Upper lobe of left lung (tissue), 6 donors: Measurements from ENCODE around the gene ARPC1A. TPM values are rescaled to one million over a fixed set of nuclear protein-coding genes. Genes with fewer than 3 reads are reported as not detected.

ENCODE experiments used
- ATAC-seq, 2 donors: fragments of 200-7000 bp; cut with Tn5 transposase; one replicate each; pipeline ENCODE4 v1.9.1; 2022; ENCODE audit warnings: mild to moderate bottlenecking in 2 of 2, moderate library complexity in 2 of 2; ENCODE audit not compliant: low FRiP score in 2 of 2
- DNase-seq, 2 donors: peaks; one replicate each; pipeline ENCODE4 v3.0.0-alpha.2; 2019 to 2020
- H3K27ac ChIP-seq, 4 donors: fragments of 200-600 bp; sonication (generic); one replicate each; pipeline ENCODE4 v1.5.1; 2016 to 2019
- H3K27me3 ChIP-seq, 4 donors: fragments of 200-600 bp; sonication (generic); one replicate each; pipeline ENCODE4 v1.5.1; 2017 to 2019
- H3K36me3 ChIP-seq, 4 donors: fragments of 200-600 bp; sonication (generic); one replicate each; pipeline ENCODE4 v1.5.1; 2016 to 2019
- H3K4me1 ChIP-seq, 4 donors: fragments of 200-600 bp; sonication (generic); one replicate each; pipeline ENCODE4 v1.5.1; 2018 to 2019
- H3K4me3 ChIP-seq, 4 donors: fragments of 200-600 bp; sonication (generic); one replicate each; pipeline ENCODE4 v1.5.1; 2017 to 2019; ENCODE audit warnings: mild to moderate bottlenecking in 2 of 4, moderate library complexity in 1 of 4
- H3K9me3 ChIP-seq, 4 donors: fragments of 200-600 bp; sonication (generic); one replicate each; pipeline ENCODE4 v1.5.1; 2018 to 2019
- CTCF ChIP-seq, 6 experiments: fragments of 450-650 bp in 4 of 6; fragments of 200-600 bp in 2 of 6; sonication (generic) in 2 of 6; IDR thresholded peaks; one replicate each; pipeline ENCODE4 v1.5.1; 2016 to 2019; ENCODE audit warnings: antibody characterized with exemption in 6 of 6
- EP300 ChIP-seq, 4 donors: sonication (generic); formaldehyde crosslinking; IDR thresholded peaks; one replicate each; pipeline ENCODE4 v1.5.1; 2017; ENCODE audit warnings: antibody characterized with exemption in 4 of 4, control low read depth in 2 of 4
- POLR2A ChIP-seq, 4 donors: fragments of 450-650 bp; IDR thresholded peaks; one replicate each; pipeline ENCODE4 v1.5.1; 2016 to 2017; ENCODE audit warnings: antibody characterized with exemption in 4 of 4, mild to moderate bottlenecking in 2 of 4
- POLR2AphosphoS5 ChIP-seq, 2 donors: sonication (generic); formaldehyde crosslinking; IDR thresholded peaks; one replicate each; pipeline ENCODE4 v1.5.1; 2017; ENCODE audit warnings: antibody characterized with exemption in 2 of 2
- WGBS, 2 donors: methylation state at CpG; one replicate each; pipeline ENCODE4 v1.1.5; 2017 to 2018; 5-methylcytosine and 5-hydroxymethylcytosine counted together
- total RNA-seq, 6 donors: library from RNA; depleted of rRNA in 4 of 6; stranded (reverse); fragments of >200 nt in 4 of 6; gene quantifications; one replicate each; pipeline versions ENCODE4 v1.1.0 to v1.2.1, GENCODE V29; 2016 to 2021
- donor health status: DM: no; HTN: no; CAD: no; lungs with moderate emphysema.
- donor health status: DM: no; HTN: yes; CAD: no; lungs with severe emphysema.

Gene ARPC1A
- total RNA-seq, 6 donors from 2014 or later, result 81.7 to 129 (median 122) TPM

- Histone ChIP-seq H3K27ac (peak overlapping the region in 1 of 4 donors; percentile 99), H3K4me1 (peaks cover 29 to 40% (median 36%) of the 10 kb centered on the region in 4 donors), H3K36me3 (peaks cover 4 to 49% (median 41%) of the 10 kb centered on the region in 4 donors), H3K27me3 (no peaks in the 10 kb centered on the region), H3K4me3 (peak overlapping the region in 1 of 4 donors; percentile 84), H3K9me3 (no peaks in the 10 kb centered on the region)
- DNase-seq, result no peak
- no peak for TF ChIP-seq CTCF (IDR thresholded peaks at IDR 0.05)
- no peak for TF ChIP-seq EP300 (IDR thresholded peaks at IDR 0.05)
- no peak for TF ChIP-seq POLR2AphosphoS5 (IDR thresholded peaks at IDR 0.05)
- no peak for TF ChIP-seq POLR2A (IDR thresholded peaks at IDR 0.05)
- WGBS, 2 donors, result 60 to 67% methylated on average over 1 of the region's 1 CpG
- no peak for ATAC-seq
Observed at GRCh38 chr7:99406557-99406956, 80.9 kb downstream of the ARPC1A start.

- Histone ChIP-seq H3K9me3 (no peaks in the 10 kb centered on the region), H3K4me1 (peaks cover 29 to 40% (median 36%) of the 10 kb centered on the region in 4 donors), H3K36me3 (peaks cover 13 to 49% (median 43%) of the 10 kb centered on the region in 4 donors), H3K27ac (peak overlapping the region; percentile 98 to 99 (median 99)), H3K4me3 (peak overlapping the region; percentile 84 to 98 (median 92)), H3K27me3 (no peaks in the 10 kb centered on the region)
- DNase-seq, result peak; percentile 32 to 86
- WGBS, 2 donors, result 0% methylated on average over 3 to 25 of the region's 28 CpGs
- TF ChIP-seq POLR2AphosphoS5 (IDR thresholded peaks at IDR 0.05) (no peak), POLR2A (IDR thresholded peaks at IDR 0.05) (no peak), CTCF (IDR thresholded peaks at IDR 0.05) (no peak), EP300 (IDR thresholded peaks at IDR 0.05) (no peak)
- ATAC-seq, result peak; percentile 52 to 81
Observed at GRCh38 chr7:99407872-99408378, 82.2 kb downstream of the ARPC1A start.

- 0 to 1% methylated on average over 7 to 25 of the region's 72 CpGs for WGBS, 2 donors
- Histone ChIP-seq H3K27me3 (no peaks in the 10 kb centered on the region), H3K36me3 (peaks cover 11 to 49% (median 43%) of the 10 kb centered on the region in 4 donors), H3K4me3 (peak within 1 kb of the TSS; percentile 84 to 98 (median 92)), H3K4me1 (peaks cover 29 to 40% (median 36%) of the 10 kb centered on the region in 4 donors), H3K27ac (peak within 1 kb of the TSS; percentile 98 to 99 (median 99)), H3K9me3 (no peaks in the 10 kb centered on the region)
- ATAC-seq (peak; percentile 97), DNase-seq (peak; percentile 96 to 98)
- TF ChIP-seq EP300 (IDR thresholded peaks at IDR 0.05) (no peak), POLR2A (IDR thresholded peaks at IDR 0.05) (peak; percentile 13 to 85 (median 84)), POLR2AphosphoS5 (IDR thresholded peaks at IDR 0.05) (peak; percentile 93 to 95), CTCF (IDR thresholded peaks at IDR 0.05) (peak in 5 of 6 experiments; percentile 20 to 70 (median 67))
Observed at GRCh38 chr7:99408379-99409191, 82.9 kb downstream of the ARPC1A start, which contains the start of the genes BUD31 and PDAP1. Gene BUD31 (plus strand): TSS chr7:99408969. CDS start chr7:99411093, 2,124 bp downstream. Gene PDAP1 (minus strand): TSS chr7:99408597. CDS start chr7:99408548, 49 bp downstream.

- Histone ChIP-seq H3K27me3 (no peaks in the 10 kb centered on the region), H3K9me3 (no peaks in the 10 kb centered on the region), H3K27ac (peak overlapping the region; percentile 98 to 99 (median 99)), H3K4me3 (peak overlapping the region; percentile 84 to 98 (median 92)), H3K4me1 (peaks cover 29 to 40% (median 36%) of the 10 kb centered on the region in 4 donors), H3K36me3 (peaks cover 17 to 47% (median 41%) of the 10 kb centered on the region in 4 donors)
- 0% methylated on average over 18 of the region's 18 CpGs for WGBS, 2 donors
- ATAC-seq, result no peak
- no peak for DNase-seq
- TF ChIP-seq POLR2AphosphoS5 (IDR thresholded peaks at IDR 0.05) (no peak), POLR2A (IDR thresholded peaks at IDR 0.05) (no peak), EP300 (IDR thresholded peaks at IDR 0.05) (no peak), CTCF (IDR thresholded peaks at IDR 0.05) (no peak)
Observed at GRCh38 chr7:99409192-99409572, 83.5 kb downstream of the ARPC1A start.
